Measurements from ENCODE around the gene TIMP3.

Gene TIMP3

DNA sequence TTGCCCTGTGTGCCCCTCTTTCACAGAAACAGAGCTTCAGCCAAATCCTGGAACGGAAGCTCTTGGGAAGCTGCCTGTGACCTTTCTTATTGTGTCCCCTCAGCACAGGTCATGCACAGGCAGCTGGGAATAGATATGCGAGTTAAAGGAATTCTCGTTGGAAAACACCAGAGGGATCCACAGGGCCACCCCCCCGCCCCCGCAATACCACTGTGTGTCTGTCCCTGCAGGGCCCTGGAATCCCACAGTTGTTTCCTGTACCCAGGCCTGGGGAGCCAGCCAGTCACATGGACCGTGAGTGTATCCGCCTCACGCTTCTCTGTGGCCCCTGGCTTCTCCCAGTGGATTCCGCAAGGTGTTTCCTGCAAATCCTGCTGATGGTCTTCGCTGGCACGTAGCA, 29.0 kb downstream of the TIMP3 start:
- no peaks in the 10 kb centered on the region for H3K4me1 ChIP-seq (ENCODE audit: insufficient read depth, low read length)
- DNase-seq = no peak
- ATAC-seq (ENCODE audit: insufficient read depth, low read depth) = no peak
- no peaks in the 10 kb centered on the region for H3K79me2 ChIP-seq (ENCODE audit: insufficient read depth, low read length)
- no peak overlapping the region for H3K4me2 ChIP-seq (ENCODE audit: insufficient read depth, low read length)
- H3K9me3 ChIP-seq (ENCODE audit: insufficient read depth, low read length, severe bottlenecking) = no peaks in the 10 kb centered on the region
- H3K4me3 ChIP-seq (ENCODE audit: low read depth in 1 of 2, low read length in 2 of 2) = no peak overlapping the region
- TF ChIP-seq EZH2 (IDR thresholded peaks at IDR 0.05; ENCODE audit: borderline replicate concordance, low read depth, low read length, severe bottlenecking) = no peak
- TF ChIP-seq, protein P1, sequence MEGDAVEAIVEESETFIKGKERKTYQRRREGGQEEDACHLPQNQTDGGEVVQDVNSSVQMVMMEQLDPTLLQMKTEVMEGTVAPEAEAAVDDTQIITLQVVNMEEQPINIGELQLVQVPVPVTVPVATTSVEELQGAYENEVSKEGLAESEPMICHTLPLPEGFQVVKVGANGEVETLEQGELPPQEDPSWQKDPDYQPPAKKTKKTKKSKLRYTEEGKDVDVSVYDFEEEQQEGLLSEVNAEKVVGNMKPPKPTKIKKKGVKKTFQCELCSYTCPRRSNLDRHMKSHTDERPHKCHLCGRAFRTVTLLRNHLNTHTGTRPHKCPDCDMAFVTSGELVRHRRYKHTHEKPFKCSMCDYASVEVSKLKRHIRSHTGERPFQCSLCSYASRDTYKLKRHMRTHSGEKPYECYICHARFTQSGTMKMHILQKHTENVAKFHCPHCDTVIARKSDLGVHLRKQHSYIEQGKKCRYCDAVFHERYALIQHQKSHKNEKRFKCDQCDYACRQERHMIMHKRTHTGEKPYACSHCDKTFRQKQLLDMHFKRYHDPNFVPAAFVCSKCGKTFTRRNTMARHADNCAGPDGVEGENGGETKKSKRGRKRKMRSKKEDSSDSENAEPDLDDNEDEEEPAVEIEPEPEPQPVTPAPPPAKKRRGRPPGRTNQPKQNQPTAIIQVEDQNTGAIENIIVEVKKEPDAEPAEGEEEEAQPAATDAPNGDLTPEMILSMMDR (IDR thresholded peaks at IDR 0.05; ENCODE audit: borderline replicate concordance, extremely low read depth, low read length, poor library complexity, severe bottlenecking) = no peak
- H3K27ac ChIP-seq (ENCODE audit: low read length) = no peak overlapping the region
- no peaks in the 10 kb centered on the region for H4K20me1 ChIP-seq (ENCODE audit: insufficient read depth, low read length)
- no peak overlapping the region for H3K9ac ChIP-seq (ENCODE audit: low read depth, low read length)
- H2AFZ ChIP-seq (ENCODE audit: low read depth, low read length) = no peak overlapping the region
- H3K36me3 ChIP-seq (ENCODE audit: insufficient read depth, low read length) = no peaks in the 10 kb centered on the region
- no peaks in the 10 kb centered on the region for H3K27me3 ChIP-seq (ENCODE audit: insufficient read depth, low read length, poor library complexity)

DNA sequence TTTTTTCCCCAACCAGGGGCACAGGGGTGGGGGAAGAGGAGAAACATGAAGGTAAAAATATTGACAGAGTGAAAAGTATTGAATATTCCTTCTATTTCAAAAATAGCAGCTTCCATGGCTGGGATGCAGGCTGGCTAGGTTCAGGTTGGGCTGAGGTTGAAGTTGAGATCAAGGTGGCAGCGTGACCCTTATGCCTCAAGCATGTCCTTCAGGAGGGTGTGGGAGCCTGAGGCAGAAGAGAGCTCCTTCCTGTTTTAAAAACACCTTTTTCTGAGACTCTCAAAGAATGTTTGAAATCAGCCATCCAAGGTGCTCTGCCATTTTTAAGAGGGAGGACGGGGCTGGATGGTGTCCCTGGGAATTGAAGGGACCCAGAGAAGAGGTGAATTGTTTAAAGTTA, 29.5 kb downstream of the TIMP3 start:
- H3K4me3 ChIP-seq (ENCODE audit: low read depth in 1 of 2, low read length in 2 of 2) = no peak overlapping the region
- H3K9me3 ChIP-seq (ENCODE audit: insufficient read depth, low read length, severe bottlenecking) = no peaks in the 10 kb centered on the region
- no peak overlapping the region for H2AFZ ChIP-seq (ENCODE audit: low read depth, low read length)
- no peaks in the 10 kb centered on the region for H3K4me1 ChIP-seq (ENCODE audit: insufficient read depth, low read length)
- no peaks in the 10 kb centered on the region for H4K20me1 ChIP-seq (ENCODE audit: insufficient read depth, low read length)
- H3K9ac ChIP-seq (ENCODE audit: low read depth, low read length) = no peak overlapping the region
- TF ChIP-seq EZH2 (IDR thresholded peaks at IDR 0.05; ENCODE audit: borderline replicate concordance, low read depth, low read length, severe bottlenecking) = no peak
- TF ChIP-seq, protein P1 (IDR thresholded peaks at IDR 0.05; ENCODE audit: borderline replicate concordance, extremely low read depth, low read length, poor library complexity, severe bottlenecking) = no peak
- no peaks in the 10 kb centered on the region for H3K79me2 ChIP-seq (ENCODE audit: insufficient read depth, low read length)
- DNase-seq = no peak
- H3K27me3 ChIP-seq (ENCODE audit: insufficient read depth, low read length, poor library complexity) = no peaks in the 10 kb centered on the region
- no peak overlapping the region for H3K27ac ChIP-seq (ENCODE audit: low read length)
- H3K36me3 ChIP-seq (ENCODE audit: insufficient read depth, low read length) = no peaks in the 10 kb centered on the region
- H3K4me2 ChIP-seq (ENCODE audit: insufficient read depth, low read length) = no peak overlapping the region
- no peak for ATAC-seq (ENCODE audit: insufficient read depth, low read depth)

DNA sequence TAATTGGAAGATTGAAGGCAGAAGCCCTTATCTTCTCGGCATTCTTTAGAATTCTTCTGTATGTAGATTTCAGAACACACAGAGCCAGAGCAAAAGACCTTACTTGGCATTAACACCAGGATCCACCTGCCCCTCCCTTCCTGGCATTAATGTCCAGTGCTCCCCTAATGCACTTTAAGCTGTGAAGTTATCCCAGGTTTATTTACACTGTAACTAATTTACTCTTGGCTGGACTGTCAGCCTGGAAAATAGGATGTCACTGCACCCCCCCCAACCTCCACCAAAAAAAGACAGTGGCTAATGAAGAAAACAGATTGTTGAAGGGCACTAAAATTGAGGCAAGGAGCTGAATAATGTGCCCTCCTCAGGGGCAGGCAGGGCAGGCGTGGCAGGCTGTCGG, 30.1 kb downstream of the TIMP3 start:
- H3K9me3 ChIP-seq (ENCODE audit: insufficient read depth, low read length, severe bottlenecking) = no peaks in the 10 kb centered on the region
- DNase-seq (no peak), ATAC-seq (ENCODE audit: insufficient read depth, low read depth) (no peak)
- no peaks in the 10 kb centered on the region for H3K4me1 ChIP-seq (ENCODE audit: insufficient read depth, low read length)
- no peaks in the 10 kb centered on the region for H4K20me1 ChIP-seq (ENCODE audit: insufficient read depth, low read length)
- H2AFZ ChIP-seq (ENCODE audit: low read depth, low read length) = no peak overlapping the region
- H3K9ac ChIP-seq (ENCODE audit: low read depth, low read length) = no peak overlapping the region
- H3K36me3 ChIP-seq (ENCODE audit: insufficient read depth, low read length) = no peaks in the 10 kb centered on the region
- no peak overlapping the region for H3K4me2 ChIP-seq (ENCODE audit: insufficient read depth, low read length)
- H3K79me2 ChIP-seq (ENCODE audit: insufficient read depth, low read length) = no peaks in the 10 kb centered on the region
- no peak overlapping the region for H3K4me3 ChIP-seq (ENCODE audit: low read depth in 1 of 2, low read length in 2 of 2)
- no peak for TF ChIP-seq EZH2 (IDR thresholded peaks at IDR 0.05; ENCODE audit: borderline replicate concordance, low read depth, low read length, severe bottlenecking)
- TF ChIP-seq, protein P1 (IDR thresholded peaks at IDR 0.05; ENCODE audit: borderline replicate concordance, extremely low read depth, low read length, poor library complexity, severe bottlenecking) = no peak
- H3K27me3 ChIP-seq (ENCODE audit: insufficient read depth, low read length, poor library complexity) = no peaks in the 10 kb centered on the region
- no peak overlapping the region for H3K27ac ChIP-seq (ENCODE audit: low read length)

DNA sequence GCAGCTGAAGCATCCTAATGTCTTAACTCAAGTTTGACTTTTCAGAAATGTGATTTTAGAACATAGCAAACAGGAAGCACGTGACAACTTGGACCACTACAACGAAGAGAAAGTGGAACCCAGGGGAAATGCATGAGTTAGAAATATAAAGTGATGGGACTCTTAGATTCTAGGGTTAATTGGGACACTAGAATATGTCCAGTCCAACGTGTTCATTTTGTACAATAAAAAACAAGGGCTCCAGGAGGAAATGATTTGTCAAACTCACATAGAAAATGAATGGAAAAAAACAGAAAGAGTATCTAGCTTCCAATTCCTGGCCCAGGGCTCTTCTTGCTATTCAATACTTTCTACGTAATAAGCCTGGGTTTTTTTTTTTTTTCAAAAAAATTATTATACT, 30.7 kb downstream of the TIMP3 start:
- no peaks in the 10 kb centered on the region for H3K27me3 ChIP-seq (ENCODE audit: insufficient read depth, low read length, poor library complexity)
- no peak overlapping the region for H3K4me3 ChIP-seq (ENCODE audit: low read depth in 1 of 2, low read length in 2 of 2)
- no peak for TF ChIP-seq EZH2 (IDR thresholded peaks at IDR 0.05; ENCODE audit: borderline replicate concordance, low read depth, low read length, severe bottlenecking)
- TF ChIP-seq, protein P1 (IDR thresholded peaks at IDR 0.05; ENCODE audit: borderline replicate concordance, extremely low read depth, low read length, poor library complexity, severe bottlenecking) = no peak
- H3K4me2 ChIP-seq (ENCODE audit: insufficient read depth, low read length) = no peak overlapping the region
- no peak overlapping the region for H3K9ac ChIP-seq (ENCODE audit: low read depth, low read length)
- H3K79me2 ChIP-seq (ENCODE audit: insufficient read depth, low read length) = no peaks in the 10 kb centered on the region
- H3K9me3 ChIP-seq (ENCODE audit: insufficient read depth, low read length, severe bottlenecking) = no peaks in the 10 kb centered on the region
- H2AFZ ChIP-seq (ENCODE audit: low read depth, low read length) = no peak overlapping the region
- no peaks in the 10 kb centered on the region for H3K4me1 ChIP-seq (ENCODE audit: insufficient read depth, low read length)
- no peaks in the 10 kb centered on the region for H4K20me1 ChIP-seq (ENCODE audit: insufficient read depth, low read length)
- ATAC-seq (ENCODE audit: insufficient read depth, low read depth) (no peak), DNase-seq (no peak)
- H3K36me3 ChIP-seq (ENCODE audit: insufficient read depth, low read length) = no peaks in the 10 kb centered on the region
- no peak overlapping the region for H3K27ac ChIP-seq (ENCODE audit: low read length)
